Measurements from ENCODE around the gene TMED5.
A peak's percentile ranks its signal among the peaks of the same experiment; 100 is the strongest.
"Not testable (repeated sequence)": the region's sequence is repeated elsewhere in the genome, so short reads cannot be mapped to it uniquely, and the experiment has no call there.

Gene TMED5

DNA sequence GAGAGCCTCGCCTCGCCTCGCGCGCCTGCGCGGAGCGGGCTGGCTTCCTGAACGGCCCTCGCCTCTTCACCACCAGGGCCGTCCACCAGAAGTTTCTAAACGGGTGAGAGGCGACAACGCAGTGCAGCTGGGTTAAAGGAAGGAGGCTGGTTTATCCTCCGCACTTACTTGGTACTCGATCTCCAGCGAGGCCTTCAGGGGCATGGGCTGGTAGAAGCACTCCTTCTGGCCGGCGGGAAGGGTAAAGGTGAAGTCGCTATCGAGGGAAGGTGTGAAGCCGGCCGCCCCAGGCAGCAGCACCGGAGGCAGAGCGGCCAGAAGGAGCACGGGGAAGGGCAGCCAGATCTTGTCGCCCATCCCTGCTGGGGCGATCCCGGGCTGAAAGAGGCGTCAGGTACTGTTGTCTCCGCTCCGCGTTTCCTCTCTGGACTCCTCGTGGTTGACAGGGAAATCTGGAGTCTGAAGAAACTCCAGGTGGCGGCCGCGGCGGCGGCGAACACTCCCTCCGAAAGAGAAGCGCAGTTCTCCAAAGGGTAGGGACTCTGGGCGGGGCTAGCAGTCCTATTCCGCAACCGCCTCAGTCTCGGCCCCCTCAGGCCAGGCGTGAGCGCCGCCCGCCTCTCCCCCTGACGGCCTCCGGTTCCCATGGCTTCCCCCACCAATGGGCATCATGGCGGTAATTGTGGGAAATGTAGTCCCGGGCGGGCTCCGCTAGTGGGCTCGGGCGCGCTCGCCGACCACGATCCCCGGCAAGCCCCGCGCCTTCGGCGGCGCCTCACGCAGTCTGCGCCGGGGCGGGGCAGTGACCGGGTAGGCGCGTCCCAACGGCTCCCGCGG, at the start of gene TMED5:
Gene TMED5, minus strand, starts transcription at position 528 of the 837 bp plus-strand sequence. Its CDS starts 171 bp downstream, at position 357.
- DNase-seq (ENCODE audit: low spot score), result peak; percentile 91
- TF ChIP-seq CTCF (IDR thresholded peaks at IDR 0.05; ENCODE audit: borderline replicate concordance, control extremely low read depth, extremely low read depth, insufficient read depth, missing control alignments), result peak; percentile 10
- in situ Hi-C loops (cut with MboI; ENCODE audit: low sequenced_read_pairs, unreplicated experiment), result no loop called here

DNA sequence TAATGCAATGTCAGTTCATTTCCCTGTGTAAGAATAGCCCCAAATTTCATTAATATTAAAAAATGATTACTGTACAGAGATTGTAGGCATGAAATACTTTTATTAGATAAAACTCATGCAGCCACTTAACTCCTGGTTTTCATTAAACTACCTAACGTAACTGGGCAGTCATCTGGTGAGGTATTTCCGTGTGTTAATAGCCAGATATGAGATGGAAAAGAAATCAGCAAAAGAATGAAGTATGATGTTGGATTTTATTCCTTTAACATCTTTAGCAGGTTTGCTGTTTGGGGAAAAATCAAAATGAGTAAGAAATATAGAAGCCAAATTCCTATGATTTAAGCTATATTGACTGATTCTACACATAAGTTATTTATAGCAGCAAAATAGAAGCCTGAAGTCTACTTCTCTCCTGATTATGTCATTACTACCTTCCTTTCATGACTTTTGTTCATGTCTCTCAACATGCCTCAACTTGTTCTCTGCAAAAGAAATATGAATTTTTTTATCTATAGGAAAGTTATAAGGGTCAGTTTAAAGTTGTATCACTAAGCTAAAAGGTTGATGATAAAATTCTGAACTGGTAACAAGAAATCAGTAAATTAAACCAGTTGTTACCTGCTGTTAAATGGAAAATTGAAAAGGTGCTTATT, 42.9 kb upstream of the TMED5 start:
- no peak for TF ChIP-seq CTCF (IDR thresholded peaks at IDR 0.05; ENCODE audit: borderline replicate concordance, control extremely low read depth, extremely low read depth, insufficient read depth, missing control alignments)
- no peak for DNase-seq (ENCODE audit: low spot score)
- in situ Hi-C loops (cut with MboI; ENCODE audit: low sequenced_read_pairs, unreplicated experiment), result no loop called here

- in situ Hi-C loops (cut with MboI; ENCODE audit: low sequenced_read_pairs, unreplicated experiment), result no loop called here
- no peak for DNase-seq (ENCODE audit: low spot score)
- no peak for TF ChIP-seq CTCF (IDR thresholded peaks at IDR 0.05; ENCODE audit: borderline replicate concordance, control extremely low read depth, extremely low read depth, insufficient read depth, missing control alignments)
Observed at GRCh38 chr1:93221913-93222312, 41.7 kb upstream of the TMED5 start.

DNA sequence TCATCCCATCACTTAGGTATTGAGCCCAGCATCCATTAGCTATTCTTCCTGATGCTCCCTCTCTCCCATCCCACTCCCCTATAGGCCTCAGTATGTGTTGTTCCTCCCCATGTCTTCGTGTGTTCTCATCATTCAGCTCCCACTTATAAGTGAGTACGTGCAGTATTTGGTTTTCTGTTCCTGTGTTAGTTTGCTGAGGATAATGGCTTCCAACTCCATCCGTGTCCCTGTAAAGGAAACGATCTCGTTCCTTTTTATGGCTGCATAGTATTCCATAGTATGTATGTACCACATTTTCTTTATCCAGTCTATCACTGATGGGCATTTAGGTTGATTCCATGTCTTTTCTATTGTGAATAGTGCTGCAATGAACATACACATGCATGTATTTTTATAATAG, 40.5 kb upstream of the TMED5 start:
- in situ Hi-C loops (cut with MboI; ENCODE audit: low sequenced_read_pairs, unreplicated experiment); DNase-seq (ENCODE audit: low spot score): not testable (repeated sequence)

DNA sequence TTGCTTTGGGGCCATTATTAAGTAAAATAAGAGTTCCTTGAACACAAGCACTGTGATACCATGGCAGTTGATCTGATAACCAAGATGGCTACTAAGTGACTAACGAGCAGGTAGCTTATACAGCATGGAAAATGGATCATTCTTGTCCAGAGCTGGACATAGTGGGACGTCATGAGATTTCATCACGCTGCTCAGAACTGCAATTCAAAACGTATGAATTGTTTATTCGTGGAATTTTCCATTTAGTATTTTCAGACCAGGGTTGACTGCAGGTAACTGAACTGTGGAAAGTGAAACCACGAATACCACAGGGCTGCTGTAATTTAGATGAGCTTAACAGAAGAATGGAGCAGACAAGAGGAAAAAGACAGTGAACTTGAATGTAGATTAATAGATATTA, 39.2 kb upstream of the TMED5 start:
- DNase-seq (ENCODE audit: low spot score), result peak; percentile 37
- TF ChIP-seq CTCF (IDR thresholded peaks at IDR 0.05; ENCODE audit: borderline replicate concordance, control extremely low read depth, extremely low read depth, insufficient read depth, missing control alignments), result no peak
- in situ Hi-C loops (cut with MboI; ENCODE audit: low sequenced_read_pairs, unreplicated experiment), result no loop called here

GRCh38 chr1:93215322-93215721, 35.1 kb upstream of the TMED5 start:
- DNase-seq (ENCODE audit: low spot score), result no peak
- in situ Hi-C loops (cut with MboI; ENCODE audit: low sequenced_read_pairs, unreplicated experiment), result no loop called here
- no peak for TF ChIP-seq CTCF (IDR thresholded peaks at IDR 0.05; ENCODE audit: borderline replicate concordance, control extremely low read depth, extremely low read depth, insufficient read depth, missing control alignments)

DNA sequence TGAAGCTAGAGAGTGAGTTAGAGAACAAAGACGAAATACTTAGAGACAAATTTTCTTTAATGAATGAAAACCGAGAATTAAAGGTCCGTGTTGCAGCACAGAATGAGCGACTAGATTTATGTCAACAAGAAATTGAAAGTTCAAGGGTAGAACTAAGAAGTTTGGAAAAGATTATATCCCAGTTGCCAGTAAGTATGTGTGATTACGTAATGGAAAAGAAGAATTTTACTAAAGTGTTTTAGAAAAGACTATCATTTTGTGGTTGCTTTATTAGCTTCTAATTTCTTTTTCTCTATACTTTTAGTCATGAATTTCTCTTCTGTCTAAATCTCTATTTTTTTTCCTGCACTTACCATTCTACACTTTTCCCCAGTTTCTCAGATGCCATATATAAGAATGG, 27.0 kb upstream of the TMED5 start:
- no peak for DNase-seq (ENCODE audit: low spot score)
- TF ChIP-seq CTCF (IDR thresholded peaks at IDR 0.05; ENCODE audit: borderline replicate concordance, control extremely low read depth, extremely low read depth, insufficient read depth, missing control alignments), result no peak
- in situ Hi-C loops (cut with MboI; ENCODE audit: low sequenced_read_pairs, unreplicated experiment), result no loop called here
